A549 (cell line): ENCODE measurements around the gene OR1B1. TPM values are rescaled to one million over a fixed set of nuclear protein-coding genes. Genes with fewer than 3 reads are reported as not detected.

Experiments
- ATAC-seq, 2 experiments: fragments of 200-7000 bp in 1 of 2; fragments of >200 bp in 1 of 2; cut with Nextera tagmentation in 1 of 2; cut with Tn5 transposase in 1 of 2; 3 replicates each; pipeline versions ENCODE4 v1.8.0 to v1.9.1; 2018 to 2020; ENCODE audit warnings: mild to moderate bottlenecking in 1 of 2, moderate library complexity in 1 of 2
- CTCF ChIA-PET: fragments of 300-600 bp; sonication (Branson Sonifier 250); formaldehyde crosslinking; extraction: SDS; loops from one replicate; lab custom pipeline; 2021; ENCODE audit warnings: antibody characterized with exemption, inconsistent platforms; lab: Yijun Ruan, JAX
- POLR2A ChIA-PET: fragments of 350-600 bp; formaldehyde crosslinking; extraction: SDS; loops from one replicate; lab custom pipeline; 2021; ENCODE audit warnings: antibody characterized with exemption, inconsistent platforms; lab: Yijun Ruan, JAX
- DNase-seq, 2 experiments: peaks; one replicate each; pipeline versions ENCODE4 v3.0.0 to v3.0.0-alpha.2; 2011 to 2016; ENCODE audit warnings: low read depth in 1 of 2, low spot score in 1 of 2
- FAIRE-seq: peaks from 2 replicates; lab custom pipeline; 2011; peaks lifted over from hg19 to GRCh38; lab: Jason Lieb, UNC
- H3K27ac ChIP-seq, 2 experiments: fragments of >200 bp; sonication (Bioruptor Twin); formaldehyde crosslinking; 3 replicates each; pipeline ENCODE4 v1.5.1; 2016 to 2017
- H3K4me1 ChIP-seq: fragments of >200 bp; sonication (Bioruptor Twin); formaldehyde crosslinking; 3 replicates; pipeline ENCODE4 v1.6.1; 2016
- H3K4me2 ChIP-seq: fragments of >200 bp; sonication (Bioruptor Twin); formaldehyde crosslinking; 3 replicates; pipeline ENCODE4 v1.6.1; 2016
- H3K4me3 ChIP-seq: fragments of >200 bp; sonication (Bioruptor Twin); formaldehyde crosslinking; 3 replicates; pipeline ENCODE4 v1.5.1; 2016
- H3K9me3 ChIP-seq: fragments of >200 bp; sonication (Bioruptor Twin); formaldehyde crosslinking; 3 replicates; pipeline ENCODE4 v1.6.1; 2016
- CBX2 ChIP-seq: fragments of 200-600 bp; sonication (generic); IDR thresholded peaks from 2 replicates; pipeline ENCODE4 v1.6.1; 2016; ENCODE audit warnings: low read depth, mild to moderate bottlenecking, borderline replicate concordance
- FOSB ChIP-seq: fragments of 250-450 bp; sonication (Bioruptor Pico); IDR thresholded peaks from 2 replicates; pipeline ENCODE4 v1.5.0; 2020; ENCODE audit warnings: mild to moderate bottlenecking, moderate library complexity
- FOSL2 ChIP-seq, 2 experiments: fragments of 450-650 bp in 1 of 2; fragments of >200 bp in 1 of 2; sonication (Bioruptor Twin) in 1 of 2; formaldehyde crosslinking; IDR thresholded peaks; 2 replicates each; pipeline versions ENCODE4 v1.5.0 to v1.6.1; 2016 to 2020; ENCODE audit warnings: mild to moderate bottlenecking in 1 of 2, moderate library complexity in 1 of 2
- FOXS1 ChIP-seq: fragments of 250-450 bp; sonication (Bioruptor Pico); IDR thresholded peaks from 2 replicates; pipeline ENCODE4 v1.5.0; 2020; ENCODE audit warnings: mild to moderate bottlenecking, moderate library complexity
- GATA3 ChIP-seq: IDR thresholded peaks from 2 replicates; pipeline ENCODE4 v1.6.1; 2012; ENCODE audit warnings: borderline replicate concordance
- HEYL ChIP-seq: fragments of 250-450 bp; sonication (Bioruptor Pico); IDR thresholded peaks from 2 replicates; pipeline ENCODE4 v1.8.0; 2021; ENCODE audit warnings: mild to moderate bottlenecking, moderate library complexity
- HOXB13 ChIP-seq: fragments of 250-450 bp; sonication (Bioruptor Pico); IDR thresholded peaks from 2 replicates; pipeline ENCODE4 v1.5.0; 2020; ENCODE audit warnings: low read depth, mild to moderate bottlenecking, moderate library complexity
- HOXB5 ChIP-seq: fragments of 250-450 bp; sonication (Bioruptor Pico); IDR thresholded peaks from 2 replicates; pipeline ENCODE4 v1.5.0; 2020; ENCODE audit warnings: mild to moderate bottlenecking, moderate library complexity
- JUNB ChIP-seq: fragments of >200 bp; sonication (Bioruptor Twin); formaldehyde crosslinking; IDR thresholded peaks from 2 replicates; pipeline ENCODE4 v1.6.1; 2016
- KDM5A ChIP-seq: fragments of 200-600 bp; sonication (generic); IDR thresholded peaks from 2 replicates; pipeline ENCODE4 v1.6.1; 2016; ENCODE audit warnings: antibody characterized with exemption, mild to moderate bottlenecking
- MAZ ChIP-seq: fragments of 150-350 bp; IDR thresholded peaks from 2 replicates; pipeline ENCODE4 v1.6.1; 2014; ENCODE audit warnings: antibody characterized with exemption, low read depth, low read length, borderline replicate concordance
- NPAS2 ChIP-seq: fragments of 250-450 bp; sonication (Bioruptor Pico); IDR thresholded peaks from 2 replicates; pipeline ENCODE4 v1.8.0; 2022; ENCODE audit warnings: mild to moderate bottlenecking, moderate library complexity, borderline replicate concordance
- PHF8 ChIP-seq: fragments of 200-600 bp; sonication (generic); IDR thresholded peaks from 2 replicates; pipeline ENCODE4 v1.6.1; 2016; ENCODE audit warnings: low read depth, mild to moderate bottlenecking, antibody characterized with exemption, moderate library complexity, borderline replicate concordance
- POLR2AphosphoS2 ChIP-seq: conservative IDR thresholded peaks from 2 replicates; pipeline ENCODE4 v1.6.1; 2012; ENCODE audit warnings: low read length, improper control_type of control experiment, inconsistent platforms
- RNF2 ChIP-seq: fragments of 200-600 bp; sonication (generic); IDR thresholded peaks from 2 replicates; pipeline ENCODE4 v1.6.1; 2016; ENCODE audit warnings: low read depth, mild to moderate bottlenecking, antibody characterized with exemption, moderate library complexity, borderline replicate concordance
- TP53 ChIP-seq: fragments of 250-450 bp; sonication (Bioruptor Pico); IDR thresholded peaks from 2 replicates; pipeline ENCODE4 v1.5.0; 2021; ENCODE audit warnings: mild to moderate bottlenecking, moderate library complexity
- ZSCAN20 ChIP-seq: fragments of 250-450 bp; sonication (Bioruptor Pico); IDR thresholded peaks from 2 replicates; pipeline ENCODE4 v1.8.0; 2022; ENCODE audit warnings: mild to moderate bottlenecking, moderate library complexity
- WGBS: methylation state at CpG from one replicate; pipeline ENCODE4 v1.1.6; 2017; ENCODE audit errors: missing lambda C conversion rate; 5-methylcytosine and 5-hydroxymethylcytosine counted together
- polyA plus RNA-seq, 4 experiments: library from polyadenylated mRNA; depleted of rRNA in 3 of 4; stranded (reverse); fragments of >200 nt; fragmentation: RNase III in 1 of 4; extraction: RNeasy Plus Mini Kit Qiagen cat#74134 plus additional on column Dnase treatment in 1 of 4; gene quantifications; 2 replicates in 3 of 4; 3 replicates in 1 of 4; pipeline ENCODE4 v1.2.3, GENCODE V29; 2011 to 2017
- TF ChIP-seq, protein P1 (sequence below): IDR thresholded peaks from 2 replicates; pipeline ENCODE4 v1.6.1; 2012
- TF ChIP-seq, protein P2 (sequence below): fragments of 200-600 bp; sonication (generic); IDR thresholded peaks from 2 replicates; pipeline ENCODE4 v1.6.1; 2016; ENCODE audit warnings: antibody characterized with exemption, mild to moderate bottlenecking, moderate library complexity
- TF ChIP-seq, protein P3 (sequence below): fragments of >200 bp; sonication (Bioruptor Twin); formaldehyde crosslinking; IDR thresholded peaks from 2 replicates; pipeline ENCODE4 v1.6.1; 2016
- TF ChIP-seq, protein P4 (sequence below): IDR thresholded peaks from 2 replicates; pipeline ENCODE4 v1.6.1; 2012; ENCODE audit warnings: low read depth, borderline replicate concordance

OR1B1 gene
- polyA plus RNA-seq, 2 of the 4 experiments (the other 2 are of a cell fraction), result not detected

DNA sequence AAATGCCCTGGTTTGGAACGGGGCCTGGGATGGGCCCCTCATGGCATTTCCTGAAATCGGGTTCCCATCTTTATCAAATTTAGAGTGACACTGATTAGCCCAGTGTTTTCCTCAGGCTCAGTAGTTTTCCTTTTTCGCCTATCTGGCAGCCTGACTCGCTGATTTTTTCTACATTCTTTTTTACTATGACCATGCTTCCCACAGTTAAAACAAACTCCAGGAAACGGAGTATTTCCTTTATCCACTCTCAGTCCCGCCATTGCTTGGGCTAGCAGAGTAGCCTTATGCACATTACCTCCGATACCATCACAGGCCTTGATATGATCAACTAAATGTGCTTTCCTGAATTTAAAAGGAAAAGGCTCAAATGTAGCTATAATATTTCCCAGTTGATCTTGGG, 37.4 kb downstream of the OR1B1 start:
- no peak for DNase-seq
- Histone ChIP-seq H3K4me3 (no peak overlapping the region), H3K4me1 (no peaks in the 10 kb centered on the region), H3K27ac (no peak overlapping the region), H3K4me2 (no peak overlapping the region), H3K9me3 (no peaks in the 10 kb centered on the region)
- 27% methylated on average over 7 of the region's 7 CpGs for WGBS
- FAIRE-seq, result no peak
- CTCF ChIA-PET, result no interaction called here
- no peak for TF ChIP-seq MAZ
- TF ChIP-seq, protein P1, sequence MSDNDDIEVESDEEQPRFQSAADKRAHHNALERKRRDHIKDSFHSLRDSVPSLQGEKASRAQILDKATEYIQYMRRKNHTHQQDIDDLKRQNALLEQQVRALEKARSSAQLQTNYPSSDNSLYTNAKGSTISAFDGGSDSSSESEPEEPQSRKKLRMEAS, result no peak
- TF ChIP-seq HEYL (CRISPR knock-in tag), result no peak
- TF ChIP-seq POLR2AphosphoS2, result no peak
- no peak for TF ChIP-seq TP53
- TF ChIP-seq, protein P2, sequence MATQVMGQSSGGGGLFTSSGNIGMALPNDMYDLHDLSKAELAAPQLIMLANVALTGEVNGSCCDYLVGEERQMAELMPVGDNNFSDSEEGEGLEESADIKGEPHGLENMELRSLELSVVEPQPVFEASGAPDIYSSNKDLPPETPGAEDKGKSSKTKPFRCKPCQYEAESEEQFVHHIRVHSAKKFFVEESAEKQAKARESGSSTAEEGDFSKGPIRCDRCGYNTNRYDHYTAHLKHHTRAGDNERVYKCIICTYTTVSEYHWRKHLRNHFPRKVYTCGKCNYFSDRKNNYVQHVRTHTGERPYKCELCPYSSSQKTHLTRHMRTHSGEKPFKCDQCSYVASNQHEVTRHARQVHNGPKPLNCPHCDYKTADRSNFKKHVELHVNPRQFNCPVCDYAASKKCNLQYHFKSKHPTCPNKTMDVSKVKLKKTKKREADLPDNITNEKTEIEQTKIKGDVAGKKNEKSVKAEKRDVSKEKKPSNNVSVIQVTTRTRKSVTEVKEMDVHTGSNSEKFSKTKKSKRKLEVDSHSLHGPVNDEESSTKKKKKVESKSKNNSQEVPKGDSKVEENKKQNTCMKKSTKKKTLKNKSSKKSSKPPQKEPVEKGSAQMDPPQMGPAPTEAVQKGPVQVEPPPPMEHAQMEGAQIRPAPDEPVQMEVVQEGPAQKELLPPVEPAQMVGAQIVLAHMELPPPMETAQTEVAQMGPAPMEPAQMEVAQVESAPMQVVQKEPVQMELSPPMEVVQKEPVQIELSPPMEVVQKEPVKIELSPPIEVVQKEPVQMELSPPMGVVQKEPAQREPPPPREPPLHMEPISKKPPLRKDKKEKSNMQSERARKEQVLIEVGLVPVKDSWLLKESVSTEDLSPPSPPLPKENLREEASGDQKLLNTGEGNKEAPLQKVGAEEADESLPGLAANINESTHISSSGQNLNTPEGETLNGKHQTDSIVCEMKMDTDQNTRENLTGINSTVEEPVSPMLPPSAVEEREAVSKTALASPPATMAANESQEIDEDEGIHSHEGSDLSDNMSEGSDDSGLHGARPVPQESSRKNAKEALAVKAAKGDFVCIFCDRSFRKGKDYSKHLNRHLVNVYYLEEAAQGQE, result no peak
- TF ChIP-seq FOSL2 (IDR thresholded peaks at IDR 0.05), result no peak
- no peak for TF ChIP-seq FOSL2 (CRISPR knock-in tag; IDR thresholded peaks at IDR 0.05)
- TF ChIP-seq HOXB5, result no peak
- no peak for TF ChIP-seq ZSCAN20
- TF ChIP-seq FOSB (CRISPR knock-in tag), result no peak
- no peak for TF ChIP-seq FOXS1 (CRISPR knock-in tag)
- TF ChIP-seq, protein P3, sequence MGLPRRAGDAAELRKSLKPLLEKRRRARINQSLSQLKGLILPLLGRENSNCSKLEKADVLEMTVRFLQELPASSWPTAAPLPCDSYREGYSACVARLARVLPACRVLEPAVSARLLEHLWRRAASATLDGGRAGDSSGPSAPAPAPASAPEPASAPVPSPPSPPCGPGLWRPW, result no peak
- TF ChIP-seq KDM5A, result no peak
- no peak for TF ChIP-seq JUNB
- TF ChIP-seq, protein P4, sequence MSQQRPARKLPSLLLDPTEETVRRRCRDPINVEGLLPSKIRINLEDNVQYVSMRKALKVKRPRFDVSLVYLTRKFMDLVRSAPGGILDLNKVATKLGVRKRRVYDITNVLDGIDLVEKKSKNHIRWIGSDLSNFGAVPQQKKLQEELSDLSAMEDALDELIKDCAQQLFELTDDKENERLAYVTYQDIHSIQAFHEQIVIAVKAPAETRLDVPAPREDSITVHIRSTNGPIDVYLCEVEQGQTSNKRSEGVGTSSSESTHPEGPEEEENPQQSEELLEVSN, result no peak
- TF ChIP-seq GATA3, result no peak
- no peak for TF ChIP-seq RNF2
- TF ChIP-seq PHF8, result no peak
- TF ChIP-seq CBX2, result no peak
- POLR2A ChIA-PET, result no interaction called here
- ATAC-seq, result no peak

DNA sequence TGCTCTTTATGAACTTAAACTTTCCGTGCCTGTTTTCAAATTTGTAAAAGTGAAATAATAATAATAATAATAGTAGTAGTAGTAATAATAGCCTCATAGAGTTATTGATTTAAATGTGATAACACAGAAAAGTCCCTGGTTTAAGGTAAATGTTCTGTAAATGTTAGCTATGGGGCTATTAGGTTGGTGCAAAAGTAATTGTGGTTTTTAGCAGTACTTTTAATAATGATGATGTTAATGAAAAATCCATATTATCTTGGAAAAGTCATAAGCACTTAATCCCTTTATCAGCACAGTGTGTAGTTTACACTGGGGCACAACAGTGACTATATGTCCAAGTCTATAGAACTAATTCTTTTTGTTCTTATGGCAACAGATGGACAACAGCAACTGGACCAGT, 43.1 kb downstream of the OR1B1 start, which contains the start of gene OR1Q1:
TSS of gene OR1Q1 (plus strand) at position 377 of the 400 bp plus-strand sequence. CDS start at position 377, 0 bp downstream.
- TF ChIP-seq NPAS2 (no peak), HOXB13 (CRISPR knock-in tag) (no peak)
- TF ChIP-seq, protein P1, result no peak
- TF ChIP-seq, all 56 proteins: peak for 0
- ChIA-PET POLR2A (no interaction called here), CTCF (no interaction called here)
- no peak within 1 kb of the TSS for H3K4me2 ChIP-seq
- FAIRE-seq (no peak), ATAC-seq (no peak), DNase-seq (no peak)
- H3K27ac ChIP-seq, result no peak within 1 kb of the TSS
- H3K4me3 ChIP-seq, result no peak within 1 kb of the TSS
- H3K4me1 ChIP-seq, result no peaks in the 10 kb centered on the region
- no peaks in the 10 kb centered on the region for H3K9me3 ChIP-seq
- 13% methylated on average over 1 of the region's 1 CpG for WGBS
